ENCODE measurements around the gene ANKRD20A1. TPM values are rescaled to one million over a fixed set of nuclear protein-coding genes. Genes with fewer than 3 reads are reported as not detected.
"Not testable (repeated sequence)": the region's sequence is repeated elsewhere in the genome, so short reads cannot be mapped to it uniquely, and the experiment has no call there.

The ANKRD20A1 gene
- total RNA-seq = 10 to 100 TPM in 1 of 8 experiments, 1 to 10 TPM in 6, under 1 TPM in 1; 0.61 to 13.6 (median 2.1) TPM

DNA sequence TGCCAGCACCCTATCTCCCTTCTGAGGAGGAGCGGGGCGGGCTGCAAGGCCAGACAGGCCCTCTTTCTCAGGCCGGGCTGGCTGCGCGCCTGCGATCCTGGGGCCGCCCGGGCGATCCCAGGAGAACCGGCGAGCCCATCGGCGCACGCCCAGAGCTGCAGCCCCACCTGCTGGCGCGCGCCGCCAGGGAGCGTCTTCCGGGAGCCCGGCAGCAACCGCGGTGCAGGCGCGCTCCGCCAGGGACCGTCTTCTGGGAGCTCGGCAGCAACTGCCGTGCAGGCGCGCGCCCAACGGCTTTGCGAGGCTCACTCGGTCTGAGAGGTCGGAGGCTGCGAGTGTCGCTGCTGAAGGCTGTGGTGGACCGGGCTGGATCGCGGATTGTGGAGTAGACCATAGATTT is at the start of gene ANKRD20A1:
TSS of gene ANKRD20A1 (plus strand) at position 61 of the 400 bp plus-strand sequence. CDS start 496 bp downstream, outside the sequence.
- peak in 2 of 8 experiments; percentile 47 to 73 for ATAC-seq (replicated peaks in 6 of 8)
- H3K27ac ChIP-seq; in situ Hi-C loops (cut with MboI; ENCODE audit: low pct_unique_long_range_greater_than_20kb in 2 of 9, low sequenced_read_pairs in 9 of 9, unreplicated experiment in 9 of 9); H3K4me1 ChIP-seq (replicated peaks in 1 of 2): not testable (repeated sequence)
- WGBS, 10 experiments = no CpG with 5 or more reads among the region's 41 CpGs
- peak within 1 kb of the TSS in 2 of 5 donors; percentile 9 to 24 for H3K4me3 ChIP-seq

DNA sequence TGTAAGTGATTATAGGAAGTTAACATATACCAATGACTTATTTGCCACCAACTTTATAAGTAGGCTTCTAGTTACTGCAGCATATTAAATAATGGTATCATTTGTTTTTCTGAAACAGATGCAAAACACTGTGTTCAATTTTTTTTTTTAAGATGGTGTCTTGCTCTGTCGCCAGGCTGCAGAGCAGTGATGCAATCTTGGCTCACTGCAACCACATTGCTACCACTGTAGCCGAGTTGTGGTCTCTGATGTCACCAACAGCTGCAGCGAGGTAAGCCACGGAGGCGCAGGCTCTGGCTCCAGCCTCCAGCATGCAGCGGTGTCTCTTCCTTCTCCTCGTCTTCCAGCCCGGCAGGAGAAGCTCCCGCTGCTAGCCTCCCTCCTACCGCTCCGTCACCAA is 26.6 kb upstream of the ANKRD20A1 start:
- no CpG with 5 or more reads among the region's 11 CpGs for WGBS, 10 experiments
- H3K4me1 ChIP-seq (replicated peaks in 1 of 2); H3K4me3 ChIP-seq; H3K27ac ChIP-seq; ATAC-seq (replicated peaks in 6 of 8); in situ Hi-C loops (cut with MboI; ENCODE audit: low pct_unique_long_range_greater_than_20kb in 2 of 9, low sequenced_read_pairs in 9 of 9, unreplicated experiment in 9 of 9): not testable (repeated sequence)

Measured in motor neuron (in vitro differentiated cells).